Lower lobe of right lung (tissue), 2 donors: Measurements from ENCODE around the gene COL23A1. TPM values are rescaled to one million over a fixed set of nuclear protein-coding genes. Genes with fewer than 3 reads are reported as not detected.

Experiments
- ATAC-seq, 2 donors: fragments of 200-7000 bp; cut with Tn5 transposase; one replicate each; pipeline ENCODE4 v1.9.1; 2020 to 2022; ENCODE audit warnings: mild to moderate bottlenecking in 2 of 2, moderate library complexity in 2 of 2
- DNase-seq: peaks from one replicate; pipeline ENCODE4 v3.0.0-alpha.2; 2020
- H3K27ac ChIP-seq: fragments of 200-600 bp; one replicate; pipeline ENCODE4 v1.8.0; 2022
- H3K27me3 ChIP-seq: fragments of 200-600 bp; one replicate; pipeline ENCODE4 v1.8.0; 2022; ENCODE audit warnings: low read depth
- H3K36me3 ChIP-seq: fragments of 200-600 bp; one replicate; pipeline ENCODE4 v1.8.0; 2022; ENCODE audit warnings: mild to moderate bottlenecking
- H3K4me1 ChIP-seq: fragments of 200-600 bp; one replicate; pipeline ENCODE4 v1.8.0; 2022
- H3K4me3 ChIP-seq: fragments of 200-600 bp; one replicate; pipeline ENCODE4 v1.8.0; 2022; ENCODE audit warnings: mild to moderate bottlenecking
- H3K9me3 ChIP-seq: fragments of 200-600 bp; one replicate; pipeline ENCODE4 v1.8.0; 2022
- intact Hi-C: fragments of 100-400 bp; cut with DNase I; formaldehyde crosslinking; loops from one replicate; pipeline ENCODE4 v1.11.0; 2022
- total RNA-seq: library from RNA; stranded (reverse); fragmentation: NEBNext Ultra II Directional; extraction: Animal tissue kit (Norgen Biotek cat#: 25700); gene quantifications from one replicate; pipeline ENCODE4 v1.2.1, GENCODE V29; 2021
- TF ChIP-seq, protein P1 (sequence below): fragments of 200-600 bp; IDR thresholded peaks from one replicate; pipeline ENCODE4 v1.8.0; 2022; ENCODE audit warnings: antibody characterized with exemption, mild to moderate bottlenecking
- donor health status: DM: no; HTN: yes; CAD: no; lungs with severe emphysema.

Gene COL23A1
- total RNA-seq, 1 donor from 2014 or later: 1.2 TPM

DNA sequence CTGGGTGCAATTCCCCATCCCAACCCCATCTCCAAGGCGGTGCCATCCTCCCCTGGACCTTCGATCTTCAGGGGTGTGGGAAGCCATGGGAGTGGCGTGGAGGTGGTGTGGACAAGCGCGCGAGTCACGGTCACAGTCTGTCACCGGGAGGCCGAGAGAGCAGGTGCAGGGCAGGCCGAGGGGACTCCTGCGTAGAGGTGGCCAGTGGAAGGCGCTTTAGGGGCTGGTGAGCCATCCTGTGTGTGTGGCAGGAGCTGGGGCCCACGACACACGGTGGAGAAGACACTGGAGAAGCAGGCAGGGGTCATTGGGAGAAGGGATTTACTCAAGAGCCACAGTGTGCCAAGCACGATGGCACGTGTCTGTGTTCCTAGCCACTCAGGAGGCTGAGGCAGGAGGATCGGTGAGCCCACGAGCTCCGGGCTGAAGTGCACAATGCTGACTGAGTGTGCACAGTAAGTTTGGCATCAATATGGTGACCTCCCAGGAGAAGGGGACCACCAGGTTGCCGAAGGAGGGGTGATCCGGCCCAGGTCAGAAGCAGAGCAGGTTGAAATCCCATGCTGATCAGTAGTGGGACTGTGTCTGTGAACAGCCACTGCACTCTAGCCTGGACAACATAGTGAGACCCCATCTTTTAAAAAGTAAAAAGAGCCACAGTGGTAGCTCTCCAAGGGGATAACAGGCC is 212.5 kb downstream of the COL23A1 start:
- Histone ChIP-seq H3K27me3 (no peaks in the 10 kb centered on the region), H3K36me3 (no peaks in the 10 kb centered on the region), H3K9me3 (no peaks in the 10 kb centered on the region), H3K4me3 (no peak overlapping the region), H3K27ac (no peak overlapping the region), H3K4me1 (no peaks in the 10 kb centered on the region)
- intact Hi-C loops: no loop called here
- TF ChIP-seq, protein P1, sequence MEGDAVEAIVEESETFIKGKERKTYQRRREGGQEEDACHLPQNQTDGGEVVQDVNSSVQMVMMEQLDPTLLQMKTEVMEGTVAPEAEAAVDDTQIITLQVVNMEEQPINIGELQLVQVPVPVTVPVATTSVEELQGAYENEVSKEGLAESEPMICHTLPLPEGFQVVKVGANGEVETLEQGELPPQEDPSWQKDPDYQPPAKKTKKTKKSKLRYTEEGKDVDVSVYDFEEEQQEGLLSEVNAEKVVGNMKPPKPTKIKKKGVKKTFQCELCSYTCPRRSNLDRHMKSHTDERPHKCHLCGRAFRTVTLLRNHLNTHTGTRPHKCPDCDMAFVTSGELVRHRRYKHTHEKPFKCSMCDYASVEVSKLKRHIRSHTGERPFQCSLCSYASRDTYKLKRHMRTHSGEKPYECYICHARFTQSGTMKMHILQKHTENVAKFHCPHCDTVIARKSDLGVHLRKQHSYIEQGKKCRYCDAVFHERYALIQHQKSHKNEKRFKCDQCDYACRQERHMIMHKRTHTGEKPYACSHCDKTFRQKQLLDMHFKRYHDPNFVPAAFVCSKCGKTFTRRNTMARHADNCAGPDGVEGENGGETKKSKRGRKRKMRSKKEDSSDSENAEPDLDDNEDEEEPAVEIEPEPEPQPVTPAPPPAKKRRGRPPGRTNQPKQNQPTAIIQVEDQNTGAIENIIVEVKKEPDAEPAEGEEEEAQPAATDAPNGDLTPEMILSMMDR: no peak
- DNase-seq (no peak), ATAC-seq (no peak)

DNA sequence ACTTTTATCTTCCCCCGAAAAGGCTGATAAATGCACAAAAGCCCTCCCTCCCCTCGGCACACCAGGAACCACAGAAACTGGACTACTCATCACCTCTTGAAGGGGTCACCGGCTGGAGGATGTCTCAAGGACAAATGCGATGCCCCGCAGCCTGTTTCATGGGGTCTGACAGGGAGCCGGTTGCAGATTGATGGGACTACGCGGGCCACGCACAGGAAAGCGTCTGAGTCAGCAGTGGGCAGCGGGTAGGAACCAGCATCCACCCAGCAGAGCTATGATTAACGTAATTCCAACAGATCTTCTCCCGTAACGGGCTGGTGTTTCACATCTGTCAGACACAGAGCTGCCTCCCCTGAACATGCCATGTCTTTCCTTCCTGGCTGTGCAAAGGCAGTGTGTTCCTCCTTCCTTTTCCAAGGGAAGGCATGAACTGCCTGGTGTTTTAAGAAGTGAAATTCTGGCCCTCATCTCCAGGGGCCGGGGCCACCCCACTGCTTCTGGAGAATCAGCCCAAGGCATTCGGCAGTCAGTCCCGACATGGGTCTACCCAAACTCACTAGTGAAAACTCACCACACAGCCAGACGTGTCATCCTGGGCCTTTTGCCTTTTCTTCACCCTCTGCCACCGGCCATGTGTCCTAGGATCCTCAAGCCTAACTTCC is 213.1 kb downstream of the COL23A1 start:
- intact Hi-C loops: no loop called here
- no peaks in the 10 kb centered on the region for H3K36me3 ChIP-seq
- H3K4me3 ChIP-seq: no peak overlapping the region
- H3K27ac ChIP-seq: no peak overlapping the region
- ATAC-seq: no peak
- no peaks in the 10 kb centered on the region for H3K27me3 ChIP-seq
- H3K9me3 ChIP-seq: no peaks in the 10 kb centered on the region
- no peaks in the 10 kb centered on the region for H3K4me1 ChIP-seq
- DNase-seq: no peak
- TF ChIP-seq, protein P1: no peak

DNA sequence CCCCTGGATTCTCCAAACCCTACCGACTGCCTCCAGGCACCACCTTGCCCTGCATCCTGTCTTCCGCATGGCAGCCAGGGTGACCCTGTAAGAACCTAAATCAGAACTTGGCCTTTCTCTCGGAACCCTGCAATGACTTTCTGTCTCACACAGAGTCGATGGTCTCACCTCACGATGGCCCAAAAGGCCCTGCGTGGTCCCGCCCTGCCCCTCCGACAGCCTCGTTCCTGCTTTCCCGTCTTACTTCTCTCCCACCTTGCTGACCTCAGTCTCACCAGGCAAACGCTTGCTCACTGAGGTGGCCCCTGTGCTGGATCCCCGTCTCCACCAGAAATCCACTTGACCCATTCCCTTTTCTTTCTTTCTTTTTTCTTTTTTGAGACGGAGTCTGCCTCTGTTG is 214.8 kb downstream of the COL23A1 start:
- Histone ChIP-seq H3K36me3 (no peaks in the 10 kb centered on the region), H3K9me3 (no peaks in the 10 kb centered on the region), H3K27me3 (no peaks in the 10 kb centered on the region), H3K4me1 (no peaks in the 10 kb centered on the region), H3K27ac (no peak overlapping the region), H3K4me3 (no peak overlapping the region)
- ATAC-seq (no peak), DNase-seq (no peak)
- TF ChIP-seq, protein P1: no peak
- intact Hi-C loops: no loop called here

DNA sequence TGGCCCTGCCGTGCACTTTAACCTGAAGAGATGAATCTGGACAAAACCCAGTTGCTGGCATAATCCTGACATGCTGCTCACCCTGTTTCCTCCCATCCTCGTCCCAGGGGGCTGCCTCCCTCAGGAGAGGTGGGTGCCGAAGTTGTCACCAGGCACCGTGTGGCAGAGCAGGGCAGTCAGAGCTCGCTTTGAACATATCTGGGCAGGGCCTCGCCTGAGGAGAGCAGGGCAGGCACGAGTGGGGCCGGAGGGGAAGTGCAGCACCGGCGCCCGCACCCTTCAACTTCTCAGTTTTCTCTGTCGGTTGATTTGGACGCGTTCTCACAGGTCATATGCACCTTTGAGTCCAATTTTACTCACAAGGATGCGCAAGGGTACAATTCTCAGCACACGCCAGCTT is 216.5 kb downstream of the COL23A1 start:
- no peaks in the 10 kb centered on the region for H3K4me1 ChIP-seq
- ATAC-seq: no peak

DNA sequence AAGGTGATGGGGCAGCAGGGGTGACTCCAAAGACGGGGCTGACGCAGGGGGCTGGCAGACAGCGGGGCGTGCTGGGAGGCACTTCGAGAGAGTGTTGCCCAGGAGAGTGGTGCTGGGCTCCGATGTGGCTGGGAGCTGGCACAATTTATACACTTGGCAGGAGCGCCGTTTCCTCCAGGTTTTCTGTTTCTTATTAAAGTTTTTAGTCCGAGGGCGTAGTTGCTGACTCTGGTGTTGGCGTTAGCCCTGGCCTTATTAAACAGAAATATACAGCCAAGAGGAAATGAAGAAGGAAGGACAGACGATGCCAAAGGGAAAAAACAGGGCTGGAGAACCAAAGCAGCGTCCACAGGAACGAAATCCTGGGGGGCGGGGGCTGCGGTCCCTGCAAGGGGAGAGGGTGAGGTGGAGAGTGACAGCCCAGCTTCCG is 218.0 kb downstream of the COL23A1 start:
- Histone ChIP-seq H3K4me3 (no peak overlapping the region), H3K27ac (peak overlapping the region; percentile 48), H3K27me3 (no peaks in the 10 kb centered on the region), H3K9me3 (no peaks in the 10 kb centered on the region), H3K36me3 (no peaks in the 10 kb centered on the region), H3K4me1 (no peaks in the 10 kb centered on the region)
- intact Hi-C loops: no loop called here
- ATAC-seq (peak in 1 of 2 donors; percentile 23), DNase-seq (no peak)
- TF ChIP-seq, protein P1: no peak

More for the DNA sequence above, 216.5 kb downstream of the COL23A1 start:
- H3K36me3 ChIP-seq: no peaks in the 10 kb centered on the region
- H3K9me3 ChIP-seq: no peaks in the 10 kb centered on the region
- no peak for DNase-seq
- H3K4me3 ChIP-seq: no peak overlapping the region
- intact Hi-C loops: no loop called here
- TF ChIP-seq, protein P1: no peak
- no peaks in the 10 kb centered on the region for H3K27me3 ChIP-seq
- no peak overlapping the region for H3K27ac ChIP-seq
